HG02571 (cell line): ENCODE data around the gene SLC8A2.

Experiments
- ATAC-seq: cut with Tn5 transposase; IDR thresholded peaks from one replicate; pipeline ENCODE4 v1.9.1; 2021; ENCODE audit warnings: mild to moderate bottlenecking, moderate library complexity; ENCODE audit not compliant: unreplicated experiment

Gene SLC8A2

DNA sequence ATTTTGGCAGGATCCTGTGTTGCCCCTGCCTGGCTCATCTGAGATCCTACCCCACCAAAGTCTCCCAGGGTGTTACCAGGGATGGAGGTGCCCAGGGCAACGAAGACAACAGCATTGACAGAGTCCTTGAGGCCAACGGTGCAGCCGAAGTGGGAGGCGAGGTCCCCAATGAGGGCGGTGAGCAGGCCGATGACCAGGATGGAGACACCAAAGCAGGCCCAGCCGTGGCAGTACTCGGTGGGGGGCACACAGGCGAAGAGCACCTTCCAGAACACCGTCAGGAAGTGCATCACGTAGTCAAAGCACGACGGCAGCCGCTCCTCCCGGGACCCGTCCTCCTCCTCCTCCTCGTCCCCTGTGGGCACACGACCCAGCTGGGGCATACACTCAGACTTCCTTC, 39.6 kb downstream of the SLC8A2 start:
- ATAC-seq, result no peak

DNA sequence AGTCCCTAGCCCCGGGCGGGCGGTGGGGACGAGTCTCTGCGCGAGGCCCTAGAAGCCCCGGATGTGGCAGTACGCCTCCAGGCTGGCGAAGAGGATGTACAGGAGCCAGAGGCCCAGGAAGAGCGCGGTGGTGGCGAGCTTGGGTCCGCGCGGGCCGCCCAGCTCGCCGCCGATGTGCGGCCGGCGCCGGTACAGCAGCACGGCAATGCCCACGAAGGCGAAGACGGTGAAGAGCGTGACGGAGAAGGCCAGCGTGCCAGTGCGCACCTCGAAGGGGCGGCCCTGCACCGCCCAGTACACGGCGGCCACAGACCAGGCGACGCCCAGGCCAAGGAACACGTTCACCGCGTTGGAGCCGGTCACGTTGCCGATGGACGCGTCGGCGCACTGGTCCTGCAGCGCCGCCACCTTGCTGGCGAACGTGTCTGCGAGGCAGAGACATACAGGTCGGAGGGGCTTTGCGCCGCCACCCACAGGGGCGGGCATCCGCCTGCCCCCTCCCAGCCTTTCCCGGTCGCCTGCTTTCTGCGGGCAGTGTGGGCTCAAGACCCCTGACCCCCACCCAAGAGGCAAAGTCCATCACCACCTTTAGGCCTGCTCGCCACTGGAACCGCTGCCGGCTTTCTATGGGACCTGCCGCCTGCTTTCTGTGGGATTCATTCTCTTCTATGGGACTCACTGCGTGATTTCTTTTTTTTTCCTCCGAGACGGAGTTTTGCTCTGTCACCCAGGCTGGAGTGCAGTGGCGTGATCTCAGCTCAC, 41.5 kb downstream of the SLC8A2 start:
- ATAC-seq, result no peak

- no peak for ATAC-seq
Measured at GRCh38 chr19:47429140-47429793, 42.4 kb downstream of the SLC8A2 start.

GRCh38 chr19:47428177-47428894, 43.4 kb downstream of the SLC8A2 start:
- ATAC-seq, result no peak

DNA sequence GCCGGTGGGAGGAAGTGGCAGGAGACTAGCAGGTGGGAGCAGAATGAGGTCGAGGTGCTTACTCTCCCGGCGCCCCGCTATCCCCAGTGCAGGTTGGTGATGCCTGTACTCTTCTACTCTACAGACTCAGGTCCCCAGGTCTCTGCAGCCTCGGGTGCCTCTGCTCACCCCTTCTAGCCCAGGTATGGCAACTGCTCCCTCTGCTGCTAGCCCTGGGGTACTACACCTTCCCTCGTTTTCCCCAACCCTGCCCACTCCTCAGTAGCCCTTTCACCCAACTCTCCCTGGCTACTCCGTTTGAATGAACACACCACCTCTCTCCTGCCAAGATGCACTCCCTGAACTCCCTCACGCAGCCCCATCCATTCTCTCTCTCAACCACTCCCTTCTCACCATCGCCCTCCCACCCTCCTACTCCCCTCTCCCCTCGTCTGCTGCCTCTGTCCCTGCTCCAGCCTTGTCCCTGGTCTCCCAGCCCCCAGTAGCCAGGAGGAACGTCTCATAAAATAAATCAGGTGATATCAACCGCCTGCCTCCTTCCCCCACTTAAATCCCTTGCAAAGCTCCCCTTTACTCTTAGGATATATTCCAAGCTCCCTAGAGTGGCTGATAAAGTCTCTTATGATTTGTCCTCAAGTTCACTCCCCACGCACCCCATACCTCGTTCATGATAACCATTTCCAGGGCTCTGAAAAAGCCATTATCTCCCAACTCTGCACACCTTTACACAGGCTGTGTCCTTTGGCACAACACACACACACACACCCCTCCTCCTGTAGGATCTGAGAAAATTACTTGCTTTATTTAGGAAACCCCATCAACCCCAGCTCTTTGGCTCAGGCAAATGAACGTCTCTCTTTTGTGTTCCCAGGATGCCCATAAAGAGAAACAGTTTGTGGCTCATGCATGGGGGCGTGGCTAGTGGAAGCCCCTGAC, 44.2 kb downstream of the SLC8A2 start:
- ATAC-seq, result no peak

GRCh38 chr19:47423203-47423882, 48.4 kb downstream of the SLC8A2 start:
- ATAC-seq, result no peak

DNA sequence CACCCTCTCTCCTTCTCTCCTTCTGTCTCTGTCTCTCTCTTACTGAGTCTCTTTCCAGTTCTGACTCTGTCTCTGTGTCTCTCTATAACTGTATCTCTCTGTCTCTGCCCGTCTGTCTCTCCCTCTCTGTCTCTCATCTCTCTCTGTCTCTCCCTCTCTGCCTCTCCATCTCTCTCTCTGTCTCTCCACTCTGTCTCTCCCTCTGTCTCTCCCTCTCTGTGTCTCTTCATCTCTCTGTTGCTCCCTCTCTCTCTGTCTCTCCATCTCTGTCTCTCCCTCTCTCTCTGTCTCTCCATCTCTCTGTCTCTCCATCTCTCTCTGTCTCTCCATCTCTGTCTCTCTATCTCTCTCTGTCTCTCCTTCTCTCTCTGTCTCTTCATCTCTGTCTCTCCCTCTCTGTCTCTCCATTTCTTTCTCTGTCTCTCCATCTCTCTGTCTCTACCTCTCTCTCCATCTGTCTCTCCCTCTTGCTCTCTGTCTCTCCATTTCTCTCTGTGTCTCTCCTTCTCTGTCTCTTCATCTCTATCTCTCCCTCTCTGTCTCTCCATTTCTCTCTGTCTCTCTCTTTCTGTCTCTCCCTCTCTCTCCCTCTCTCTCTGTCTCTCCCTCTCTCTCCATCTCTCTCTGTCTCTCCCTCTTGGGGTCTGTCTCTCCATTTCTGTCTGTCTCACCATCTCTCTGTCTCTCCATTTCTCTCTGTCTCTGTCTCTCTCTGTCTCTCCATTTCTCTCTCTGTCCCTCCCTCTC, 49.1 kb downstream of the SLC8A2 start:
- ATAC-seq, result no peak

- ATAC-seq, result no peak
Measured at GRCh38 chr19:47421844-47422395, 49.8 kb downstream of the SLC8A2 start.

DNA sequence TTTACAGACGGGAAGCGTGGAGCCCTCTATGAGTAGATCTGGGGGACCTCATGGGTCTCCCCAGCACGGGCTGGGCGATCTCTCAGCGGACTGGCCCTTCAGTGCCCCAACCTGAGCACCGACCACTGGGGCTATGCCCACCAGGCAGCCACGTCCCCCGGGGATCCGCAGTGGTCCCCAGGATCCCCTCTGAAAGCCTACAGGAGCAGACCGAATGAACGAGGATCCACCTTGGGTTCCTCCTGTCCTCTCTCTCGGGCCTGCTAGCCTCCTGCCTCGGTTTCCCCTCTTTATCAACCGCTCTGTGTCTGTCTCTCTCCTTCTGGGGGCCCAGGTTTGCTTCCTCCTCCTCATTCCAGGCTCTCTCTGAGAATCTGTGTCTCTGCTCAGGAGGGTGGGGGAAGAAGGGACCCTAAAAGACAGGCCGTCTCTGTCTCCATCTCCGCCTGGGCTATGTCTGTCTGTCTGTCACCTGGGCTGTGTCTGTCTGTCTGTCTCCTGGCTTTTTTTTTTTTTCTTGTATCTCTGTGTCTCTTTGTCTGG, 50.4 kb downstream of the SLC8A2 start:
- ATAC-seq, result no peak

DNA sequence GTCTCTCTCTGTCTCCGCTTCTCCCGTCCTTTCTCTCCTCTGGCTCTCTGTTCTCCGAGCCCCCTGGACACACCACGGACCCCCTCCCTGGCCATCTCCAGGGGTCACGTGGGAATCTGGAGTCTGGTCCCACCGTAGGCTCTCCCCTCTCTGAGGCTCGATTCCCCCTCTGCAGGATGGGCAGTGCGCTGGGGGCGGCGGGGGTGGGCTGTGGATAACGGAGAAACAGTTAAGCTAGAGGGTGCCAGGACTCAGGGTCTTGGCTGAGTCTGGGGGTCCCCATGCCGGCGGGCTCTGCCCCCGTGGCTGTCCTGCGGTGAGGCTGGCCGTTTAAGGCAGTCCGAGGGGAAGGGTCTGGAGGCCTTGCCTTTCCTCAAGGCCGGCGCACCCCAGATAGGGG, 51.9 kb downstream of the SLC8A2 start:
- ATAC-seq, result no peak

DNA sequence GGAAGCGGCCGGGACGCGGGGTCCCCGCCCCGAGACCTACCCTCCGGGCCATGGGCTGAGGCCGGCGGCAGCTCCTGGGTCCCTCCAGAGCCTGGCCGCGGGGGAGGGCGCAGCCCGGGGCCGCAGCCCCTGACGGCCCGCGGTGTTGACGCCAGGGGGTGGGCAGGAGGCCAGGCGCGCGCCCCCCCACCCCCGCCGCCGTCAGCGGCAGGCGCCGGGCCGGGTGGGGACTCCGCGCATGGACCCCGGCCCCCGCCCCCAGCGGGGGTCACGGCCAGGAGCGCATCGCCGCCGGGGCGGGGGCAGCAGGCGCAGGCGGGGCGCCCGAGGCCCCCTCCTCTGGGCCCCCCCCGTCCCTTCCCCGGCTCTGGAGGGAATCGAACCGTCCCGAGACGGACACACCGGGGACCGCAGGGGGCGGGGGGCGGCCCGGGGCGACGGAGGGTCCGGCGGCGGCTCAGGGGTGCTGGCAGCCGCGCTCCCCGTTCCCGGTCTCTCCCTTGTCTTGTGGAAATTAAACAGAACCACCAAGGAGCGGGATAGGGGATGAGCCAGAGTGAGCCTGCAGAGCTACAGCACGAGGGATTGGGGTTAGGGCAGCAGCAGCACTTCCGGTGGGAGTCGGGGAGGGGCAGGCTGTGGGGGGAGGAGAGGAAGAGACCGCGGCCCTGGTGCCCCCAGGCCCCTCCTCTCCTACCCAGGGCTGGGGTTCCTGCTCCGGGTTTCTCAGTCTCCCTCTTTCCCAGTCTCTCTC, 52.5 kb downstream of the SLC8A2 start, which contains the start of gene MEIS3:
Gene MEIS3 (minus strand): TSS at position 498 of the 754 bp plus-strand sequence. CDS start 446 bp downstream, at position 52.
- ATAC-seq, result no peak

DNA sequence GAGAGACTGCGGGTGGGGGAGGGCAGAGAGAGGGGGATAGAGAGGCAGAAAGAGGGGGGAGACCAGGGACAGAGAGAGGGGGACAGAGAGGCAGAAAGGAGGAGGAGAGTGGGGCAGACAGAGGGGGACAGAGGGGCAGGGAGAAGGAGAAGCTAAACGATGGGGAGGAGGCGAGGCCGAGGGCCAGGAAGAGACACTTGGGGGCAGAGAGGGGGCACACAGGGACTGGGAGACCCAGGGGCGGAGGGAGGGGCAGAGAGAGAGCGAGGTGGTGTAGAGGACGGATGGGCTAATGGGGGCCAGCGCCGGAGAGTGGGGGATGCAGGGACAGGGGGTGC, 53.0 kb downstream of the SLC8A2 start:
- no peak for ATAC-seq

- ATAC-seq, result no peak
Measured at GRCh38 chr19:47417746-47418691, 53.7 kb downstream of the SLC8A2 start.

- ATAC-seq, result no peak
Measured at GRCh38 chr19:47417107-47417745, 54.5 kb downstream of the SLC8A2 start.

DNA sequence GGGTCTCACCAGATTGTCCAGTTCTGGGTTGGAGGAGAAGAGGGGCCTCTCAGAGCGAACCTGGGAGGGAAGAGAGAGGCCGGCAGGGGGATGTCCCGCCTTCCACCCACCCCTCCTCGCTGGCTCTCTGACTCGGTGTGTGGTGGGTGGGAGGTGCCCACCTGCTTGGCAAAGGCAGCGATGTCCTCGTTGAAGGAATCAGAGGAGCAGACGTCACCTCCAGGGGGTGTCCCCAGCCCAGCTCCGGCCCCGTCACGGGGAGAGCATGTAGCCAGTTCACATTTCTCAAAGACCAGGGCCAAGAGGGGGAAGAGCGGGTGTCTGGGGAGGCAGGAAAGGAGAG, 55.1 kb downstream of the SLC8A2 start:
- ATAC-seq, result no peak

- ATAC-seq, result no peak
Measured at GRCh38 chr19:47415953-47416642, 55.6 kb downstream of the SLC8A2 start.
